ENCODE measurements around the gene CYP2S1.

GRCh38 chr19:41224632-41225031, 31.6 kb downstream of the CYP2S1 start:
- TF ChIP-seq CTCF (conservative IDR thresholded peaks at IDR 0.05) (no peak), EZH2 (IDR thresholded peaks at IDR 0.05; ENCODE audit: low read depth) (no peak)

Measured in PC-9 (cell line).